ENCODE results near the gene CHRNA10.

Gene CHRNA10, protein sequence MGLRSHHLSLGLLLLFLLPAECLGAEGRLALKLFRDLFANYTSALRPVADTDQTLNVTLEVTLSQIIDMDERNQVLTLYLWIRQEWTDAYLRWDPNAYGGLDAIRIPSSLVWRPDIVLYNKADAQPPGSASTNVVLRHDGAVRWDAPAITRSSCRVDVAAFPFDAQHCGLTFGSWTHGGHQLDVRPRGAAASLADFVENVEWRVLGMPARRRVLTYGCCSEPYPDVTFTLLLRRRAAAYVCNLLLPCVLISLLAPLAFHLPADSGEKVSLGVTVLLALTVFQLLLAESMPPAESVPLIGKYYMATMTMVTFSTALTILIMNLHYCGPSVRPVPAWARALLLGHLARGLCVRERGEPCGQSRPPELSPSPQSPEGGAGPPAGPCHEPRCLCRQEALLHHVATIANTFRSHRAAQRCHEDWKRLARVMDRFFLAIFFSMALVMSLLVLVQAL

GRCh38 chr11:3671334-3672254 is at the start of gene CHRNA10:
Gene CHRNA10, minus strand, starts transcription at chr11:3671384. Its CDS starts 72 bp downstream, at chr11:3671312.
- DNase-seq (ENCODE audit: low read depth): no peak

- DNase-seq (ENCODE audit: low read depth): no peak
Measured at GRCh38 chr11:3712274-3712673, 41.1 kb upstream of the CHRNA10 start.

DNA sequence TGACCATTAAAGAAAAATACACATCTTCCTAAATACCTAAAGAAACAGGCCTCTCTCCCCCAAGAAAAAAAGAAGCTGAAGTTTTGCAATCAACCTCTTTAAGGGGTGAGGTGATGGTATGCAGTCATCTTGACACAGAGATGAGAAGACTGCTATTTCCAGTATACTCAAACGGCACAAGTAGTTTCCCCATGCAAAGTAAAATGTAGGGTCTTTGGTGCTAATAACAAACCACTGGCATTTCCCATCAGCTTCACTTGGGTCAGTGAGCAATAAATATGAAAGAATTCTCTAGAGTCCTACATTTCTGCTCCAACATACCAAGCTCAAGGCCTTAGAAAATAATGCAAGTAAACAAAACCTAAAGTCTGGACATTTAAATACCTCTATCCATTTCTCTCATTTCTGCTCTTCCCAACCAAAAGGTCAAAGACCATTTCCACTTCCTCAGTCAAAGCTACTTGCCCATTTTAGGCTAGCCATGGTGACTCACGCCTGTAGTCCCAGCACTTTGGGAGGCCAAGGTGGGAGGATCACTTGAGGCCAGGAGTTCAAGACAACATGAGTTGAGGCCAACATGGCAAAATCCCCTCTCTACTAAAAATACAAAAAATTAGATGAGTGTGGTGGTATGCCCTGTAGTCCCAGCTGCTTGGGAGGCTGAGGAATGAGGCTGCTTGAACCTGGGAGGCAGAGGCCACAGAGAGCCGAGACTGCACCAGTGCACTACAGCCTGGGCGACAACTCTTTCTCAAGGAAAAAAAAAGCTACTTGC is 39.5 kb upstream of the CHRNA10 start:
- DNase-seq (ENCODE audit: low read depth): no peak

DNA sequence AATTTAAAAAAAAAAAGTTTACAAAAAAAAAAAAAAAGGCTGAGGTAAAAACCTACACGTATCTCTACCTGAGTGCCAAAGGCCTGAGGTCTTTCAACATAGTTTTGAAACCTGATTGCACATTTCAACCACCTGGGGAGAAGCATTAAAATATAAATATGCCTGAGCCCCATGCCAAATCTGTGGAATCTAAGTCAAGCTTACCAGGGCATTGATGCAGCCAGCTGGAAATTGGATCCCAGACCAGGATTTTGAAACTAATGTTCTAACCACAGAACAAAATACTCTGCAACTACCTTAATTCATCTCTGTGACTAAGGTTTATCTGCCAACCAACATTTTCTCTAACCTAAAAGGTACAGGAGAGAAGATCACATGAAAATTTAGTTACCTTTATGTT is 38.8 kb upstream of the CHRNA10 start:
- peak; percentile 10 for DNase-seq (ENCODE audit: low read depth)

DNA sequence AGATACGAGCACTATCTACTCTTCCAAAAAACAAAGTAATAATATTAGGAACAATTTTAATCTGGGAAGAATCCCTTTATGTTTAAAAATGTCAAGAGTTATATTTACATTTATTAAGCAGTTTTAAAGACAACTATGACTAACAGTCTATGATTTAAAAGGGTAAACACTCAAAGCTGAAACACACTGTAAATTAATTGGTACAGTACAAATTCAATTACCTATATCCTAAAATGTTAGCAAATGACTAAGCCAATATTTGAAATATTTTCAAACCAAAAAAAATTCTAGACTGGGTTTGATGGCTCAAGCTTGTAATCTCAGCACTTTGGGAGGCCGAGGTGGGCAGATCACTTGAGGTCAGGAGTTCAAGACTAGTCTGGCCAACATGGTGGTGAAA is 36.0 kb upstream of the CHRNA10 start:
- DNase-seq (ENCODE audit: low read depth): no peak

- DNase-seq (ENCODE audit: low read depth): no peak
Measured at GRCh38 chr11:3703383-3703782, 32.2 kb upstream of the CHRNA10 start.

- DNase-seq (ENCODE audit: low read depth): no peak
Measured at GRCh38 chr11:3700910-3701309, 29.7 kb upstream of the CHRNA10 start.

DNA sequence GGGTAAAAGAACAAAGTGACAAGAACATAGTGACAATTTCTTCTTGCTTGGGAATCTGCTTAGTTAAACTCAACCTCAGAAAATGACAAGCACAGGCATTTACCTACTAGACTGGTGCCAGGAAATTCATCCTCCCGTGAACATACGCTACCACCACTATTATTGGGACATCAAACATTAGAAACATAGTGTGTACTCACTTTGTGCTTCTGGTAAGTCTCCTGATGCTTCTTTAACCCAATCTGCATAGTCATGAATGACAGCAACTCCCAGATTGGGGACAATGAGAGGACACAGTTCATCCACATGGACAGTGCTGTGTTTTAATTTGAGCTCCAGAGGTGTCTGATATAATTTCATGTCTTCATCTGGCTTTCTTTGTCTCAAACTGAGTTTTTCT is 29.2 kb upstream of the CHRNA10 start:
- DNase-seq (ENCODE audit: low read depth): no peak

GRCh38 chr11:3686751-3687150 is 15.6 kb upstream of the CHRNA10 start:
- no peak for DNase-seq (ENCODE audit: low read depth)

DNA sequence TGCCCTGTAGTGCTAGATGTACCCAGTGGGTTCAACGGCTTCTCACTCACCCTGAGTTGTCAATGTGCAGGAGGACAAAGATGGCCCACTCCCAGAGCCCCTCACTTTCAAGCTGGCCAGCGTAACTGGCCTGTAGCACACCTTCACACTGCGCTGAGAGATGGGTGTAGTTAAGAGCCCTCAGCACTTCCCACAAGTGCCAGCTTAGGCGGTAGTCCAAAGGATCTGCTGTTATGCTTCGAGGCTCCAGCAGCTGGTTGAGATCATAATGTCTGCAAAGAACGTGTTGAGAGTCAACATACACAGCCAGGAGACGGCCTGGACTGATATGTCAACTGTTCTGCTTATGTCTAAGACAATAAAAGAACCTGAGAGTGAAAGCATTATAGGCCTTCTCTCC is 14.7 kb upstream of the CHRNA10 start:
- DNase-seq (ENCODE audit: low read depth): no peak

DNA sequence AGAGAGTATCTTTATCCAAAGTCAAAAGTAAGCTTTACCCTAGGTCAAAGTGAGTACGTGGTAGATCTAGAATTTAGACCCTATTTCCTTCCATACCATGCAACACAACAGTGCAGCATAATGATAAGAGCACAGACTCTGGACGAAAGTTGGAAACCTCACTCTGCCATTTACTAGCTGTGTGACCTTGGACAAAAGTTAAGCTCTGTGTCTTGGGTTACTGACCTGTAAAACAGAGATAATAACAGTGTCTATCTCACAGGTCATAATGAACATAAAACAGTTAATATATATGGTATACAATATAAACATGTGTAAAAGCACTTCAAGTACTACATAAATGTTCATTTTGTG is 13.6 kb upstream of the CHRNA10 start:
- DNase-seq (ENCODE audit: low read depth): no peak

GRCh38 chr11:3684129-3684818 is 13.1 kb upstream of the CHRNA10 start:
- DNase-seq (ENCODE audit: low read depth): no peak

- DNase-seq (ENCODE audit: low read depth): no peak
Measured at GRCh38 chr11:3683039-3683438, 11.9 kb upstream of the CHRNA10 start.

DNA sequence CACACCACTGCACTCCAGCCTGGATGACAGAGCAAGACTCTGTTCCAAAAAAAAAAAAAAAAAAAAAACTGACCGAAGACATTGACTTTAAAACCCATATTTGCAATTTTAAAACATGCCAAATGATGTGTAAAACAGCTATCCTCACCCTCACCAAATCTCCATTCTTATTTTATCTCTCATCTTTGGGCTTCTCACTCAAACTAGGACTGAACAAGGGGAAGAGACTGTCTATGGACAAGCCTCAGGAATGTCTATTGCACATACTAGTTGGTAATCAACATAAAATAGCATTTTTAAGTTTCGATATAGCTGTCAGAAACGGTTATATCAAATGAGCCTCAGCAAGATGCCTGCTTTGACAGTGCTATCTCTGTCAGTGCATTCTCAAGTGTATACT is 7.9 kb upstream of the CHRNA10 start:
- DNase-seq (ENCODE audit: low read depth): no peak

DNA sequence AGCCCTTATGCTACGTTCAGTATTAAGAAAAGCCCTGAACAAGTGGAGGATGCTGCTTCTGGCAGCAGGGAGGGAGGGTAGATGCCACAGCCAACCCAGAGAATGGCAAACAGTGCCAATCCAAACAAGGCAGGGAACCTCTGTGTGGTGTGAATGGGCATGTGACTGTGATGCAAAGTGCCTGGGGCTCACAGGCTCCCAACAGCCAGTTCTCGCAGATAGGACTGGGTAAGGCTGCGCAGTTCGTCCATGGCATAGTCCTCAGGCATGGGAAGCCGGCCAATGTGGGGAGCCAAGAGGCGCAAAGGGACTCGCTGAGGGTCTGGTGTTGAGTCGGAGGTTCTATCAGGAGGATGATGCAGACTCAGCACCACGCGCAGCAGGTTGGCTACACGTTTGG is 4.8 kb upstream of the CHRNA10 start:
- DNase-seq (ENCODE audit: low read depth): no peak

DNA sequence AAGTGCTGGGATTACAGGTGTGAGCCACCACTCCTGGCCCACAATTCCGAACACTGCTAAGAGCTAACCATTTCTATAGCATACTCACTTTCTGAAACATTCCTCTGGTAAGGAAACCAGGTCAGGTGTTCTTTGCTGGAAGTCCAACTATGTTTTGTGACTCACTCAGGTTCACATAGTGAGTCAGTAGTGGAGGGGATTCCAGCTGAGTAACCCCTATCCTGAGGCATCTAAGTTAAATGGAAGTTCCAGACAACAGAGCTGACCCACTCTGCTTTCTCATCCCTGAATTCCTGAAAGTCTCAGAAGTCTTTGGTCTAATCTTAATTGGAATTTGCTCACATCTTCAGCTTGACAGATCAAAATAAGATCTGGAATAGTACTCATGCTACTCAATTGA is 3.0 kb upstream of the CHRNA10 start:
- DNase-seq (ENCODE audit: low read depth): no peak

DNA sequence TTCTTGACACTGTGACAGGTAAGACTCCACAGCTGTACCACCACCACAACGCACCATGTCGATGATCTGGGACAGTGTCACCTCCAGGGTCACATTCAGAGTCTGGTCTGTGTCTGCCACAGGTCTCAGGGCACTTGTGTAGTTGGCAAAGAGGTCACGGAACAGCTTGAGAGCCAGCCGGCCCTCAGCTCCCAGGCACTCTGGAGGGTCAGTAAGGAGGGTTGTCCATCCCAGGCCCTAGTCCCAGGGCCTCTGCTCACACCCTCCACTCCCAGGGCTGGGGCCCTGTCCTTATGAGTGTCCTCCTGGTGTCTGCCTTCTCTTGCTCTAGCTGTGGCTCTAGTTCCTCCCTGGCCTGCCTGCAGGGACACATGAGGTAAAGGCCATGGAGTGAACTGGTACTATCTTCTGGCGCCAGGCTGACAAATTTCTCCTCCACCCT is 1.4 kb downstream of the CHRNA10 start:
- no peak for DNase-seq (ENCODE audit: low read depth)

GRCh38 chr11:3669128-3669527 is 2.1 kb downstream of the CHRNA10 start:
- no peak for DNase-seq (ENCODE audit: low read depth)

- no peak for DNase-seq (ENCODE audit: low read depth)
Measured at GRCh38 chr11:3667149-3668035, 3.8 kb downstream of the CHRNA10 start.

DNA sequence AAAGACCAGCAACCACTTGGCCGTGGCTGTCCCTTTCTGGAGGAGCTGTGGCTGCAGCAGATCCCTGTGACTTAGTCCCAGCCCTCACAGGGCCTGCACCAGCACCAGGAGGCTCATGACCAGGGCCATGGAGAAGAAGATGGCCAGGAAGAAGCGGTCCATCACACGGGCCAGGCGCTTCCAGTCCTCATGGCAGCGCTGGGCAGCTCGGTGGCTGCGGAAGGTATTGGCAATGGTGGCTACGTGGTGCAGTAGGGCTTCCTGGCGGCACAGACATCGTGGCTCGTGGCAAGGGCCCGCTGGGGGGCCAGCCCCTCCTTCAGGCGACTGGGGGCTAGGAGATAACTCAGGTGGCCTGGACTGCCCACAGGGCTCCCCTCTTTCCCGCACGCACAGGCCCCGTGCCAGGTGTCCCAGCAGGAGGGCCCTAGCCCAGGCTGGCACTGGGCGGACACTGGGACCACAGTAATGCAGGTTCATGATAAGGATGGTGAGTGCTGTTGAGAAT is 5.1 kb downstream of the CHRNA10 start:
- no peak for DNase-seq (ENCODE audit: low read depth)
